B cell (primary cell): ENCODE measurements around the gene MYH10. TPM values are rescaled to one million over a fixed set of nuclear protein-coding genes. Genes with fewer than 3 reads are reported as not detected.

Experiments
- ATAC-seq: fragments of 200-7000 bp; cut with Tn5 transposase; one replicate; pipeline ENCODE4 v1.10.0; 2021; ENCODE audit warnings: low read depth, mild to moderate bottlenecking, moderate number of reproducible peaks, moderate library complexity
- CTCF ChIA-PET: fragments of 350-600 bp; sonication (Branson Sonifier 250); formaldehyde crosslinking; loops from one replicate; lab custom pipeline; 2021; ENCODE audit warnings: antibody characterized with exemption, inconsistent platforms; lab: Charles Lee
- POLR2A ChIA-PET: fragments of 350-600 bp; sonication (Branson Sonifier 250); formaldehyde crosslinking; loops from one replicate; lab custom pipeline; 2021; ENCODE audit warnings: antibody characterized with exemption; lab: Charles Lee
- DNase-seq: peaks from one replicate; pipeline ENCODE4 v3.0.0; 2013
- H2AFZ ChIP-seq: 2 replicates; pipeline ENCODE4 v1.6.1; 2012; ENCODE audit warnings: mild to moderate bottlenecking, low read depth, low read length; ENCODE audit not compliant: insufficient read depth, poor library complexity, severe bottlenecking
- H3K27ac ChIP-seq, 2 donors: 1 replicate in 1 of 2; 2 replicates in 1 of 2; pipeline ENCODE4 v1.5.1; 2012 to 2013; ENCODE audit warnings: low read length in 2 of 2, mild to moderate bottlenecking in 2 of 2, moderate library complexity in 1 of 2
- H3K27me3 ChIP-seq, 4 experiments: fragments of 200-600 bp in 1 of 4; sonication (generic) in 1 of 4; replicated peaks in 1 of 4; 1 replicate in 2 of 4; 2 replicates in 2 of 4; pipeline versions ENCODE4 v1.6.1 to v1.7.0; 2013 to 2016; ENCODE audit warnings: low read length in 3 of 4, mild to moderate bottlenecking in 2 of 4, mixed read lengths in 1 of 4, moderate library complexity in 1 of 4; ENCODE audit not compliant: insufficient read depth in 4 of 4, control insufficient read depth in 3 of 4; ENCODE audit errors: control extremely low read depth in 1 of 4
- H3K36me3 ChIP-seq, 2 experiments: replicated peaks in 1 of 2; 1 replicate in 1 of 2; 2 replicates in 1 of 2; pipeline versions ENCODE4 v1.6.1 to v1.7.1; 2013; ENCODE audit warnings: low read length in 1 of 2; ENCODE audit not compliant: insufficient read depth in 2 of 2, control insufficient read depth in 1 of 2; ENCODE audit errors: control extremely low read depth in 1 of 2, extremely low read depth in 1 of 2
- H3K4me1 ChIP-seq, 2 donors: fragments of 200-600 bp in 1 of 2; sonication (generic) in 1 of 2; 1 replicate in 1 of 2; 2 replicates in 1 of 2; pipeline versions ENCODE4 v1.5.1 to v1.6.1; 2013 to 2017; ENCODE audit warnings: low read length in 2 of 2; ENCODE audit not compliant: control insufficient read depth in 2 of 2, insufficient read depth in 2 of 2
- H3K4me2 ChIP-seq: replicated peaks from 2 replicates; pipeline ENCODE3; 2012; ENCODE audit warnings: mild to moderate bottlenecking, low read depth, low read length; ENCODE audit not compliant: poor library complexity, severe bottlenecking
- H3K4me3 ChIP-seq, 5 experiments: fragments of 200-600 bp in 1 of 5; sonication (generic) in 1 of 5; 1 replicate in 3 of 5; 2 replicates in 2 of 5; pipeline versions ENCODE4 v1.5.1 to v1.7.0; 2011 to 2016; ENCODE audit warnings: low read length in 4 of 5, mild to moderate bottlenecking in 4 of 5, low read depth in 2 of 5, control low read depth in 1 of 5, moderate library complexity in 1 of 5; ENCODE audit not compliant: insufficient read depth in 1 of 5; ENCODE audit errors: control extremely low read depth in 1 of 5, extremely low read depth in 1 of 5
- H3K79me2 ChIP-seq: fragments of 200-600 bp; sonication (generic); one replicate; pipeline ENCODE4 v1.6.0; 2016; ENCODE audit warnings: low read length; ENCODE audit not compliant: control insufficient read depth, insufficient read depth
- H3K9ac ChIP-seq: fragments of 200-600 bp; sonication (generic); 2 replicates; pipeline ENCODE4 v1.6.1; 2017; ENCODE audit warnings: mild to moderate bottlenecking, low read length, moderate library complexity
- H3K9me3 ChIP-seq, 3 donors: one replicate each; pipeline versions ENCODE4 v1.6.1 to v1.7.1; 2013; ENCODE audit warnings: low read length in 2 of 3; ENCODE audit not compliant: control insufficient read depth in 2 of 3, insufficient read depth in 1 of 3; ENCODE audit errors: control extremely low read depth in 1 of 3
- H4K20me1 ChIP-seq: 2 replicates; pipeline ENCODE4 v1.6.0; 2012; ENCODE audit warnings: mild to moderate bottlenecking, low read length; ENCODE audit not compliant: insufficient read depth, control insufficient read depth, poor library complexity, severe bottlenecking
- H3K27ac Mint-ChIP-seq: one replicate; pipeline ENCODE4 v1.8.0; 2021; ENCODE audit warnings: mixed read lengths
- H3K27me3 Mint-ChIP-seq: one replicate; pipeline ENCODE4 v1.8.0; 2021; ENCODE audit warnings: mixed read lengths
- H3K4me1 Mint-ChIP-seq: one replicate; pipeline ENCODE4 v1.8.0; 2021; ENCODE audit warnings: mixed read lengths
- H3K4me3 Mint-ChIP-seq: one replicate; pipeline ENCODE4 v1.8.0; 2021; ENCODE audit warnings: mixed read lengths
- H3K9me3 Mint-ChIP-seq: one replicate; pipeline ENCODE4 v1.8.0; 2022; ENCODE audit warnings: mixed read lengths; ENCODE audit not compliant: insufficient read depth
- EZH2 ChIP-seq: IDR thresholded peaks from 2 replicates; pipeline ENCODE4 v1.6.1; 2012; ENCODE audit warnings: borderline replicate concordance, low read depth, mild to moderate bottlenecking, moderate library complexity, low read length; ENCODE audit not compliant: insufficient read depth, poor library complexity, severe bottlenecking
- WGBS: methylation state at CpG from one replicate; pipeline ENCODE4 v1.1.5; 2013; ENCODE audit warnings: missing lambda C conversion rate; ENCODE audit not compliant: insufficient coverage; 5-methylcytosine and 5-hydroxymethylcytosine counted together
- intact Hi-C: fragments of 100-400 bp; cut with micrococcal nuclease; formaldehyde crosslinking; loops from one replicate; pipeline ENCODE4 v1.10.0; 2022
- polyA plus RNA-seq: library from polyadenylated mRNA; depleted of rRNA; stranded (reverse); fragments of >200 nt; gene quantifications from 2 replicates; pipeline ENCODE4 v1.2.3, GENCODE V29; 2012
- total RNA-seq, 2 donors: library from RNA; stranded (reverse); fragments of 120-200 nt in 1 of 2; gene quantifications; 1 replicate in 1 of 2; 2 replicates in 1 of 2; pipeline versions ENCODE4 v1.2.3 to v1.2.4, GENCODE V29; 2013 to 2022
- TF ChIP-seq, protein P1 (sequence below): fragments of 200-600 bp; IDR thresholded peaks from one replicate; pipeline ENCODE4 v1.8.0; 2022; ENCODE audit warnings: antibody characterized with exemption, mild to moderate bottlenecking

Gene MYH10
- total and polyA plus RNA-seq, 2 donors (not counting 1 experiment from before 2014, with no cell fraction given) = 0.04 to 1.7 TPM

DNA sequence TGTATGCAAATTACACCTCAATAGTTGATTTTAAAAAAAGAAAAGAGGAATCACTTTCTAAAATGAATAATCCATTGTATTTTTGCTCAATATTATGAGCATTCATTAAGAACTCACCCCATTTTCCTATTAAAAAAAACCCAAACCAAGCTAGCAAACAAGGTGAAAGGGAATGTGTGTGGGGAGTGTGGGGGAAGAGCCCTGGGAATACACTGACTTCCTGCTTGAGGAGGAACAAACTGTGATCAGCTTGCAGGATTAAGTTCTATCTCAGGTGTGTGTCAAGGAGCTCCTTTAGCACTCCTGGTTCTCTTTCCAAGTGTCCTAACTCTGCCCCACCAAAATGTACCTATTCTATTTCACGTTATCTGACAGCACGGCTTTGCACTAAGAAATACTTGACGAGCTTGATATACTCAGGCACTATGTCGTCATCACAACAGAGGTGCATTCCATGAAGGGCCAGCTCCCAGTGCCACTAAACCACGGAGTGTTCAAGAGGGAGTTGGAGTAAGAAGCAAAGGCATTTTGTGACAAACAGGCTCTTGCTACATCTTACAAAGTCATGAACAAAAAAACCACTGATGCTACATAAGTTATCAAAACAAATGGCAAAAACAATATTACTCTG, 73.2 kb downstream of the MYH10 start:
- intact Hi-C loops = no loop called here
- ChIA-PET CTCF (no interaction called here), POLR2A (no interaction called here)
- no peaks in the 10 kb centered on the region for H3K4me1 ChIP-seq
- H3K27ac Mint-ChIP-seq = no peak overlapping the region
- H3K36me3 ChIP-seq = no peaks in the 10 kb centered on the region
- no peaks in the 10 kb centered on the region for H3K9me3 ChIP-seq
- 89% methylated on average over 5 of the region's 5 CpGs for WGBS
- no peaks in the 10 kb centered on the region for H3K79me2 ChIP-seq
- H2AFZ ChIP-seq = no peak overlapping the region
- ATAC-seq (no peak), DNase-seq (no peak)
- H3K4me3 Mint-ChIP-seq = no peak overlapping the region
- no peaks in the 10 kb centered on the region for H3K9me3 Mint-ChIP-seq
- H3K27me3 ChIP-seq = no peaks in the 10 kb centered on the region
- H4K20me1 ChIP-seq = no peaks in the 10 kb centered on the region
- H3K9ac ChIP-seq = no peak overlapping the region
- no peak overlapping the region for H3K27ac ChIP-seq
- H3K27me3 Mint-ChIP-seq = peaks cover 18% of the 10 kb centered on the region
- no peak for TF ChIP-seq EZH2
- TF ChIP-seq, protein P1, sequence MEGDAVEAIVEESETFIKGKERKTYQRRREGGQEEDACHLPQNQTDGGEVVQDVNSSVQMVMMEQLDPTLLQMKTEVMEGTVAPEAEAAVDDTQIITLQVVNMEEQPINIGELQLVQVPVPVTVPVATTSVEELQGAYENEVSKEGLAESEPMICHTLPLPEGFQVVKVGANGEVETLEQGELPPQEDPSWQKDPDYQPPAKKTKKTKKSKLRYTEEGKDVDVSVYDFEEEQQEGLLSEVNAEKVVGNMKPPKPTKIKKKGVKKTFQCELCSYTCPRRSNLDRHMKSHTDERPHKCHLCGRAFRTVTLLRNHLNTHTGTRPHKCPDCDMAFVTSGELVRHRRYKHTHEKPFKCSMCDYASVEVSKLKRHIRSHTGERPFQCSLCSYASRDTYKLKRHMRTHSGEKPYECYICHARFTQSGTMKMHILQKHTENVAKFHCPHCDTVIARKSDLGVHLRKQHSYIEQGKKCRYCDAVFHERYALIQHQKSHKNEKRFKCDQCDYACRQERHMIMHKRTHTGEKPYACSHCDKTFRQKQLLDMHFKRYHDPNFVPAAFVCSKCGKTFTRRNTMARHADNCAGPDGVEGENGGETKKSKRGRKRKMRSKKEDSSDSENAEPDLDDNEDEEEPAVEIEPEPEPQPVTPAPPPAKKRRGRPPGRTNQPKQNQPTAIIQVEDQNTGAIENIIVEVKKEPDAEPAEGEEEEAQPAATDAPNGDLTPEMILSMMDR = no peak
- H3K4me3 ChIP-seq = no peak overlapping the region
- H3K4me2 ChIP-seq = no peak overlapping the region
- H3K4me1 Mint-ChIP-seq = no peaks in the 10 kb centered on the region

DNA sequence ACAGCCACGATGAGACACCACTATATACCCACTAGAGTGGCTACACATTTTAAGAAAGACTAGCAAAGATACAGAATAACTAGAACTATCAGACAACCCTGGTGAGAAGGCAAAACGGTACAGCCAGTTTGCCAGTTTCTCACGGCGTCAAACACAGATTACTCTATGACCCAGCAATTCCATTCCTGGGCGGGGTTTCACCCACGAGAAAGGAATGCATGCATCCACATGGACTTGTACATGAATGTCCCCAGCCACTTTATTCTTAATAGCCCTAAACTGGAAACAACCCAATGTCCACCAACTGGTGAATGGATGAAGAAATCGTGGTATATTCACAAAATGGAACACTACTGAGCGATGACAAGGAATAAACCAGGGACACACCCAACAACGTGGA, 74.5 kb downstream of the MYH10 start:
- ATAC-seq = no peak
- no peak overlapping the region for H3K27ac Mint-ChIP-seq
- WGBS = 100% methylated on average over 2 of the region's 9 CpGs
- H3K4me1 Mint-ChIP-seq = no peaks in the 10 kb centered on the region
- POLR2A ChIA-PET = no interaction called here
- H3K4me3 ChIP-seq = no peak overlapping the region
- H3K4me2 ChIP-seq = no peak overlapping the region
- TF ChIP-seq EZH2 = no peak
- TF ChIP-seq, protein P1 = no peak
- no peak overlapping the region for H3K4me3 Mint-ChIP-seq
- no peaks in the 10 kb centered on the region for H3K27me3 ChIP-seq
- H3K27me3 Mint-ChIP-seq = peaks cover 17% of the 10 kb centered on the region
- H4K20me1 ChIP-seq = no peaks in the 10 kb centered on the region
- intact Hi-C loops = no loop called here
- H3K4me1 ChIP-seq = no peaks in the 10 kb centered on the region
- no peaks in the 10 kb centered on the region for H3K9me3 Mint-ChIP-seq
- no peak overlapping the region for H3K9ac ChIP-seq
- no peaks in the 10 kb centered on the region for H3K9me3 ChIP-seq
- H3K79me2 ChIP-seq = no peaks in the 10 kb centered on the region
- no peak for DNase-seq
- H3K27ac ChIP-seq = no peak overlapping the region
- H2AFZ ChIP-seq = no peak overlapping the region
- H3K36me3 ChIP-seq = no peaks in the 10 kb centered on the region
- CTCF ChIA-PET = no interaction called here
